ENCODE data around the gene RMDN2. TPM values are rescaled to one million over a fixed set of nuclear protein-coding genes. Genes with fewer than 3 reads are reported as not detected.

RMDN2 gene
- total RNA-seq, 2 donors from 2014 or later: 3.7 to 7.4 TPM

DNA sequence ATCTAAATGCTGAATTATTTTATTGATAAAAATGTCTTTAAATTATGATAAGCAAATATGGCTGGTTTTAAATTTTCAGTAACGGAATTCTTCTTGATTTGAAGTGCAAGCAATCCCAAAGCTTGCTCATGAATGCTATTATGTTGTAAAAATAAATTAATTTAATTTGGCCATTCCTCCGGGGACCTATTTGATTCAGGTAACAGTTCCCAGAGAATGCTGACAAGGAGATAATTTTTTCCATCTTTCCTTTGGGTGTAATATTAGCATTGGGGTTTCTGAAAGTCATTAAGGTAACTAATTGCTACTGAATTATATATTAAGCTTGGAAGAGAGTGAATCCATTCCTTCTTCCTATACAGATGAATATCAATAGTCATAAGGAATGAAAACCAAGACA, 12.5 kb upstream of the RMDN2 start:
- Histone ChIP-seq H3K9me3 (no peaks in the 10 kb centered on the region), H3K27me3 (replicated peaks; ENCODE audit: insufficient read depth) (no peaks in the 10 kb centered on the region), H3K27ac (no peak overlapping the region), H3K4me1 (ENCODE audit: control insufficient read depth in 1 of 2, low read depth in 2 of 2) (peaks cover 10 to 15% of the 10 kb centered on the region in 2 donors), H3K36me3 (no peaks in the 10 kb centered on the region), H3K4me3 (no peak overlapping the region)
- ATAC-seq (ENCODE audit: insufficient number of reproducible peaks, low FRiP score, low read depth): no peak
- TF ChIP-seq, protein P1, sequence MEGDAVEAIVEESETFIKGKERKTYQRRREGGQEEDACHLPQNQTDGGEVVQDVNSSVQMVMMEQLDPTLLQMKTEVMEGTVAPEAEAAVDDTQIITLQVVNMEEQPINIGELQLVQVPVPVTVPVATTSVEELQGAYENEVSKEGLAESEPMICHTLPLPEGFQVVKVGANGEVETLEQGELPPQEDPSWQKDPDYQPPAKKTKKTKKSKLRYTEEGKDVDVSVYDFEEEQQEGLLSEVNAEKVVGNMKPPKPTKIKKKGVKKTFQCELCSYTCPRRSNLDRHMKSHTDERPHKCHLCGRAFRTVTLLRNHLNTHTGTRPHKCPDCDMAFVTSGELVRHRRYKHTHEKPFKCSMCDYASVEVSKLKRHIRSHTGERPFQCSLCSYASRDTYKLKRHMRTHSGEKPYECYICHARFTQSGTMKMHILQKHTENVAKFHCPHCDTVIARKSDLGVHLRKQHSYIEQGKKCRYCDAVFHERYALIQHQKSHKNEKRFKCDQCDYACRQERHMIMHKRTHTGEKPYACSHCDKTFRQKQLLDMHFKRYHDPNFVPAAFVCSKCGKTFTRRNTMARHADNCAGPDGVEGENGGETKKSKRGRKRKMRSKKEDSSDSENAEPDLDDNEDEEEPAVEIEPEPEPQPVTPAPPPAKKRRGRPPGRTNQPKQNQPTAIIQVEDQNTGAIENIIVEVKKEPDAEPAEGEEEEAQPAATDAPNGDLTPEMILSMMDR (IDR thresholded peaks at IDR 0.05): no peak
- no peak for DNase-seq (ENCODE audit: low spot score)

DNA sequence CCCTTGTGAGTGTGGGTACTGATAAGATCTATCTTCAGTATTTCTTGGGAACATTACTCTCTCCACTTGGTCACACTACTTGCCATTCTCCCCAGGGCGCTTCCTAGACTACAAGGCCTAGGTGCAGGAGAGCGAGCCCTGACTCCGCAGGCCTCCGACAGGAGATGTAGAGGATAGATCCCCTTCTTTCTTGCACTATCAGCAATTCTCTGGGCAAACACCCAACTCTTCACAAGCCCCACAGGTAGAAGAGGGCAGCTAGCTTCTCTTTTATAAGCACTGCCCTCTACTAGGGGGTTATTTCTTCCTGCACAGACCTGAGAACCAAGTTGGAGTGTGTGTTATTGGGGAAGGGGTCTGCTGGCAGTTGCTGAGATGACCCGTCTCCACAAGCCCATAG, 10.7 kb upstream of the RMDN2 start:
- H3K27ac ChIP-seq: no peak overlapping the region
- DNase-seq (ENCODE audit: low spot score) (no peak), ATAC-seq (ENCODE audit: insufficient number of reproducible peaks, low FRiP score, low read depth) (no peak)
- TF ChIP-seq, protein P1 (IDR thresholded peaks at IDR 0.05): no peak
- no peaks in the 10 kb centered on the region for H3K9me3 ChIP-seq
- no peaks in the 10 kb centered on the region for H3K27me3 ChIP-seq (replicated peaks; ENCODE audit: insufficient read depth)
- peaks cover 10 to 16% of the 10 kb centered on the region in 2 donors for H3K4me1 ChIP-seq (ENCODE audit: control insufficient read depth in 1 of 2, low read depth in 2 of 2)
- no peaks in the 10 kb centered on the region for H3K36me3 ChIP-seq
- no peak overlapping the region for H3K4me3 ChIP-seq

DNA sequence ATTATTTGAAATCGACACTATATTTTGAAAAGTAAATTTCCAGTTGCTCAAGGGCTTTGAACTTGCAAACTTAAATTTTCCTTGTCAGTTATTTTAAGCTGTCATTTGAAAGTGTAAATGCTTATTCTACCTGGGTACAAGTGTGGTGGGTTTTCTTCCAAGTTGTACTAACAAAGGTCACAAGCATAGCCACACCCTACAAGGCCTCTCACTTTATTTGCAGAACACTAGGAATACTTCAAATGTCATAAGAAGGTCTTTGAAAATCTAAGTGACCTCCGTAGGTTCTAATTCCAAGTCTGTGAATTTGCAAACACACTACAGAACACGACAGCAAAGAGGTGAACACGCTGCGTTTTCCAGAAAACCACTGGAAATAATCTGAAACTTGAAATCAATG, 9.3 kb upstream of the RMDN2 start:
- Histone ChIP-seq H3K4me3 (no peak overlapping the region), H3K36me3 (no peaks in the 10 kb centered on the region), H3K4me1 (ENCODE audit: control insufficient read depth in 1 of 2, low read depth in 2 of 2) (peaks cover 10 to 16% of the 10 kb centered on the region in 2 donors), H3K9me3 (no peaks in the 10 kb centered on the region), H3K27me3 (replicated peaks; ENCODE audit: insufficient read depth) (no peaks in the 10 kb centered on the region), H3K27ac (no peak overlapping the region)
- DNase-seq (ENCODE audit: low spot score): no peak
- no peak for ATAC-seq (ENCODE audit: insufficient number of reproducible peaks, low FRiP score, low read depth)
- TF ChIP-seq, protein P1 (IDR thresholded peaks at IDR 0.05): no peak

DNA sequence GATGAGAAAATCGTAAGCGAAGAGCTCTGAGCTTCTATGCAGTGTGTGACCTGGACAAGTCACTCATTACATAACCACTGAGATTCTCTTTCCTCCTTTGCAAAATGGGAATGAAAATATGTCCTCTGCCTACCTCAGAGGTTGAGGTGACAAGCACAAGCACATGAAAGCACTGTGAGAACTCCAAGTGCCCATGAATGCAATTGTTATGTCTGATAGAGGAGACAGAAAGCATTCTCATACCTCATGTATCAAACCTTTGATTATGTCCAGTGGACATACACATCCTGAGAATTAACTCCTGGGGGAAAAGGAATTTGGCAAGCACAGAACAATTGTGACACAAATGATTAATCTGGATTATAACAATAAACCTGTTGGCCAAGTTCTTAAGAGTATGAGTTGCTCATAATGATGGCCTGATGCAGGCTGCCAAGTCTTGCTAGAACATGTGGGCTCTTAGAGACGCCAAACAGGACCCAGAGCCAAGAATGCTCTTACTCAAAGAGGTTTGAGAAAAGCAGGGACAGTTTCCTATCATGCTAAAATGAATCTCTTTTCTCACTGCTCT, 8.5 kb upstream of the RMDN2 start:
- Histone ChIP-seq H3K27me3 (replicated peaks; ENCODE audit: insufficient read depth) (no peaks in the 10 kb centered on the region), H3K9me3 (no peaks in the 10 kb centered on the region), H3K4me3 (no peak overlapping the region), H3K4me1 (ENCODE audit: control insufficient read depth in 1 of 2, low read depth in 2 of 2) (peaks cover 10 to 16% of the 10 kb centered on the region in 2 donors), H3K36me3 (no peaks in the 10 kb centered on the region), H3K27ac (no peak overlapping the region)
- DNase-seq (ENCODE audit: low spot score): peak; percentile 28
- ATAC-seq (ENCODE audit: insufficient number of reproducible peaks, low FRiP score, low read depth): no peak
- TF ChIP-seq, protein P1 (IDR thresholded peaks at IDR 0.05): no peak

DNA sequence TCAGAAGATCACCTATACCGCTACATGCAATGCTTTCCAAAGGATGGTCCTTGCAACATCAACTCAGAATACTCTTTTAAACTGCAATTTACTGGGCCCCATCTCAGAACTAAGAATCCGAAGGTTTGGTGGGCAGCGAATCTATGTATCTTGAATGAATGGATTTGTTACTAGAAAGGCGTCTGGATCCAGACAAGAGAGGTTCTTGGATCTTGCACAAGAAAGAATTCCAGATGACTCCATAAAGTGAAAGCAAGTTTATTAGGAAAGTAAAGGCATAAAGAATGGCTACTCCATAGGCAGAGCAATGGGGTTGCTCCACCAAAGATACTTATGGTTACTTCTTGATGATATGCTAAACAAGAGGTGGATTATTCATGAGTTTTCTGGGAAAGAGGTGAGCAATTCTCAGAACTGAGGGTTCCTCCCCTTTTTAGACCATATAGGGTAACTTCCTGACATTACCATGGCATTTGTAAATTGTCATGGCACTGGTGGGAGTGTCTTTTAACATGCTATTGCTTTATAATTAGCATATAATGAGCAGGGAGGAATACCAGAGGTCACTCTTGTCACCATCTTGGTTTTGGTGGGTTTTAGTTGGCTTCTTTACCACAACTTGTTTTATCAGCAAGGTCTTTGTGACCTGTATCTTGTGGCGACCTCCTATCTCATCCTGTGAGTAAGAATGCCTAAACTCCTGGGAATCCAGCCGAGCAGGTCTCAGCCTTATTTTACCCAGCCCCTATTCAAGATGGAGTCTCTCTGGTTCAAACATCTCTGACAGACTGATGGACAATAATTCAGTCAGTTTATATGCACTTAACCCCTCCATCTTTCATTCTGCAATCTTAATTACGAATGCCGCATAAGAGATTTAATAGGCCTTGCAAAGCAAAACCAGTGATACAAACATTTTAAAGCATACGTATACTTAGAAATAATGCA, 7.5 kb upstream of the RMDN2 start:
- Histone ChIP-seq H3K36me3 (no peaks in the 10 kb centered on the region), H3K27me3 (replicated peaks; ENCODE audit: insufficient read depth) (no peaks in the 10 kb centered on the region), H3K27ac (no peak overlapping the region), H3K9me3 (no peaks in the 10 kb centered on the region), H3K4me3 (no peak overlapping the region), H3K4me1 (ENCODE audit: control insufficient read depth in 1 of 2, low read depth in 2 of 2) (peaks cover 10 to 16% of the 10 kb centered on the region in 2 donors)
- no peak for DNase-seq (ENCODE audit: low spot score)
- no peak for ATAC-seq (ENCODE audit: insufficient number of reproducible peaks, low FRiP score, low read depth)
- TF ChIP-seq, protein P1 (IDR thresholded peaks at IDR 0.05): no peak

All from thoracic aorta (tissue), 2 donors.